GM12878 (cell line): ENCODE measurements around the gene THSD4. TPM values are rescaled to one million over a fixed set of nuclear protein-coding genes. Genes with fewer than 3 reads are reported as not detected.

ENCODE experiments used
- ATAC-seq: fragments of 200-7000 bp; cut with Tn5 transposase; 3 replicates; pipeline ENCODE4 v1.9.1; 2020; ENCODE audit warnings: mild to moderate bottlenecking, moderate library complexity
- BruUV-seq: library from RNA; stranded (reverse); fragments of 400-500 nt; replicated peaks from 2 replicates; lab custom pipeline; 2021; lab: Mats Ljungman, UMichigan
- CTCF ChIA-PET: fragments of 300-600 bp; sonication (Branson Sonifier 250); formaldehyde crosslinking; extraction: SDS; loops from one replicate; lab custom pipeline; 2021; ENCODE audit warnings: inconsistent platforms; lab: Yijun Ruan, JAX
- POLR2A ChIA-PET: fragments of 350-600 bp; formaldehyde crosslinking; extraction: SDS; loops from one replicate; lab custom pipeline; 2021; ENCODE audit warnings: inconsistent platforms; lab: Charles Lee
- RAD21 ChIA-PET: fragments of 300-600 bp; sonication (Branson Sonifier 250); formaldehyde crosslinking; loops from one replicate; lab custom pipeline; 2023; ENCODE audit warnings: antibody characterized with exemption; ENCODE audit not compliant: unreplicated experiment; lab: Charles Lee
- SMC1A ChIA-PET: fragments of 300-600 bp; sonication (Branson Sonifier 250); formaldehyde crosslinking; loops from one replicate; lab custom pipeline; 2023; ENCODE audit not compliant: unreplicated experiment, uncharacterized antibody; lab: Charles Lee
- DNase-seq: peaks from one replicate; pipeline ENCODE4 v3.0.0-alpha.2; 2011; ENCODE audit warnings: low read depth, low spot score
- FAIRE-seq: peaks from 3 replicates; lab custom pipeline; 2011; peaks lifted over from hg19 to GRCh38; lab: Jason Lieb, UNC
- H2AFZ ChIP-seq: 2 replicates; pipeline ENCODE4 v1.6.0; 2011; ENCODE audit warnings: low read depth, low read length, control low read depth; ENCODE audit not compliant: control insufficient read depth
- H3K27ac ChIP-seq: 2 replicates; pipeline ENCODE4 v1.5.1; 2011; ENCODE audit warnings: control low read depth; ENCODE audit not compliant: control insufficient read depth, insufficient read depth
- H3K27me3 ChIP-seq, 2 experiments: replicated peaks in 1 of 2; 2 replicates each; pipeline versions ENCODE4 v1.6.0 to v1.6.1; 2011; ENCODE audit warnings: low read length in 1 of 2; ENCODE audit not compliant: control insufficient read depth in 2 of 2, insufficient read depth in 2 of 2
- H3K36me3 ChIP-seq, 2 experiments: 2 replicates each; pipeline ENCODE4 v1.5.1; 2011; ENCODE audit warnings: low read length in 1 of 2; ENCODE audit not compliant: control insufficient read depth in 2 of 2, insufficient read depth in 2 of 2
- H3K4me1 ChIP-seq: 2 replicates; pipeline ENCODE4 v1.6.1; 2011; ENCODE audit warnings: mild to moderate bottlenecking, low read length, moderate library complexity, mixed read lengths; ENCODE audit not compliant: control insufficient read depth, insufficient read depth
- H3K4me2 ChIP-seq: 2 replicates; pipeline ENCODE4 v1.6.0; 2011; ENCODE audit warnings: control low read depth; ENCODE audit not compliant: control insufficient read depth, insufficient read depth
- H3K4me3 ChIP-seq: fragments of 200-600 bp; sonication (generic); 2 replicates; pipeline ENCODE4 v1.5.1; 2016
- H3K79me2 ChIP-seq: 2 replicates; pipeline ENCODE4 v1.6.0; 2011; ENCODE audit warnings: low read length; ENCODE audit not compliant: control insufficient read depth, insufficient read depth
- H3K9ac ChIP-seq: 2 replicates; pipeline ENCODE4 v1.8.0; 2011; ENCODE audit warnings: low read length, control low read depth, mixed read lengths; ENCODE audit not compliant: control insufficient read depth, insufficient read depth
- H3K9me3 ChIP-seq: replicated peaks from 3 replicates; pipeline ENCODE4 v1.5.1; 2011; ENCODE audit warnings: mild to moderate bottlenecking, low read length; ENCODE audit not compliant: control insufficient read depth, insufficient read depth
- H4K20me1 ChIP-seq: 2 replicates; pipeline ENCODE4 v1.6.0; 2011; ENCODE audit not compliant: control insufficient read depth, insufficient read depth
- BHLHE40 ChIP-seq, 2 experiments: fragments of 450-650 bp in 1 of 2; IDR thresholded peaks; 2 replicates each; pipeline ENCODE4 v1.6.1; 2011 to 2017; ENCODE audit warnings: low read depth in 2 of 2, borderline replicate concordance in 1 of 2, improper control_type of control experiment in 1 of 2, low read length in 1 of 2, mild to moderate bottlenecking in 1 of 2
- CBX5 ChIP-seq: sonication (generic); IDR thresholded peaks from 2 replicates; pipeline ENCODE4 v1.6.1; 2016; ENCODE audit warnings: low read depth, moderate library complexity, mild to moderate bottlenecking, inconsistent platforms
- FOXK2 ChIP-seq: fragments of 450-650 bp; IDR thresholded peaks from 2 replicates; pipeline ENCODE4 v1.6.1; 2017; ENCODE audit warnings: mild to moderate bottlenecking, moderate library complexity
- HDAC2 ChIP-seq: fragments of 200-600 bp; sonication (generic); IDR thresholded peaks from 2 replicates; pipeline ENCODE4 v1.6.1; 2017
- HSF1 ChIP-seq: fragments of 150-350 bp; IDR thresholded peaks from 2 replicates; pipeline ENCODE4 v1.6.1; 2014; ENCODE audit warnings: mild to moderate bottlenecking, low read depth, low read length
- MXI1 ChIP-seq: fragments of 150-350 bp; IDR thresholded peaks from 2 replicates; pipeline ENCODE4 v1.6.1; 2011; ENCODE audit warnings: low read depth, mild to moderate bottlenecking, inconsistent platforms, low read length, improper control_type of control experiment
- PAX5 ChIP-seq: IDR thresholded peaks from 2 replicates; pipeline ENCODE4 v1.6.1; 2011; ENCODE audit warnings: low read depth, low read length, borderline replicate concordance
- PAX8 ChIP-seq: fragments of 450-650 bp; IDR thresholded peaks from 2 replicates; pipeline ENCODE4 v1.6.1; 2017; ENCODE audit warnings: mild to moderate bottlenecking, moderate library complexity
- PKNOX1 ChIP-seq: fragments of 450-650 bp; IDR thresholded peaks from 2 replicates; pipeline ENCODE4 v1.6.1; 2016; ENCODE audit warnings: mild to moderate bottlenecking
- TAF1 ChIP-seq: IDR thresholded peaks from 2 replicates; pipeline ENCODE4 v1.6.1; 2011; ENCODE audit warnings: mild to moderate bottlenecking, low read depth, low read length, borderline replicate concordance
- TCF3 ChIP-seq: IDR thresholded peaks from 2 replicates; pipeline ENCODE4 v1.6.1; 2012; ENCODE audit warnings: low read depth, mild to moderate bottlenecking, low read length, borderline replicate concordance; ENCODE audit not compliant: insufficient read depth
- WGBS: methylation state at CpG from one replicate; pipeline ENCODE4 v1.1.6; 2016; ENCODE audit warnings: low lambda C conversion rate; ENCODE audit not compliant: insufficient replicate concordance, insufficient coverage; ENCODE audit errors: missing lambda C conversion rate; 5-methylcytosine and 5-hydroxymethylcytosine counted together
- in situ Hi-C: fragments of 300-500 bp; cut with MboI; formaldehyde crosslinking; loops from 9 replicates; pipeline ENCODE4 v1.14.3; 2018; ENCODE audit warnings: mixed read lengths
- intact Hi-C: fragments of 100-400 bp; cut with micrococcal nuclease; formaldehyde crosslinking; loops from one replicate; pipeline ENCODE4 v1.14.2; 2022; ENCODE audit not compliant: unreplicated experiment
- polyA plus RNA-seq, 11 experiments: library from polyadenylated mRNA; depleted of rRNA in 4 of 11; unstranded in 6 of 11; stranded (reverse) in 5 of 11; fragments of >200 nt; fragmentation: Nextera tagmentation in 4 of 11; fragmentation: Illumina TruSeq in 1 of 11; extraction: Ambion mirVana in 4 of 11; extraction: Trizol in 1 of 11; gene quantifications; 1 replicate in 1 of 11; 2 replicates in 10 of 11; pipeline versions ENCODE4 v1.2.1 to v1.2.3, GENCODE V29; 2011 to 2016; ENCODE audit warnings: inconsistent platforms in 2 of 11, missing spikeins in 2 of 11, low read depth in 1 of 11
- total RNA-seq, 4 experiments: library from RNA; depleted of rRNA in 3 of 4; stranded (reverse); fragments of >200 nt in 3 of 4; fragmentation: Illumina TruSeq in 1 of 4; extraction: Trizol in 1 of 4; gene quantifications; 2 replicates each; pipeline versions ENCODE4 v1.2.1 to v1.2.3, GENCODE V29; 2013 to 2021

THSD4 gene
- total and polyA plus RNA-seq, 10 of the 15 experiments (the other 5 are each of a cell fraction or from before 2014, with no cell fraction given) = 0.04 to 0.13 (median 0.05) TPM; not detected in 7

GRCh38 chr15:71437404-71437803 lies 322.1 kb downstream of the THSD4 start:
- 46% methylated on average over 3 of the region's 3 CpGs for WGBS
- no peaks in the 10 kb centered on the region for H4K20me1 ChIP-seq
- no peak overlapping the region for H3K27ac ChIP-seq
- ChIA-PET RAD21 (no interaction called here), SMC1A (no interaction called here), POLR2A (no interaction called here), CTCF (interaction anchor here (0.7 to 0.8 kb wide), 2 partner anchors 8 to 463 kb away, joined by 3 read pairs; no protein-coding TSS in a partner anchor)
- no peaks in the 10 kb centered on the region for H3K79me2 ChIP-seq
- no peak overlapping the region for H3K9ac ChIP-seq
- no peaks in the 10 kb centered on the region for H3K36me3 ChIP-seq
- no TSS peak for BruUV-seq
- in situ Hi-C loops = loop anchor here (25.0 kb wide), 2 partner anchors 325 to 475 kb away; partner anchors contain the start of gene THSD4
- H3K9me3 ChIP-seq = no peaks in the 10 kb centered on the region
- intact Hi-C loops = no loop called here
- H3K4me1 ChIP-seq = no peaks in the 10 kb centered on the region
- no peak overlapping the region for H3K4me3 ChIP-seq
- FAIRE-seq (no peak), ATAC-seq (no peak), DNase-seq (no peak)
- no peak overlapping the region for H3K4me2 ChIP-seq
- no peak overlapping the region for H2AFZ ChIP-seq
- TF ChIP-seq HDAC2 (no peak), PKNOX1 (no peak), TAF1 (no peak), HSF1 (no peak), MXI1 (no peak), FOXK2 (no peak), BHLHE40 (IDR thresholded peaks at IDR 0.05; ENCODE audit: borderline replicate concordance in 1 of 2, low read depth in 2 of 2, low read length in 1 of 2) (no peak), TCF3 (no peak), PAX8 (no peak), PAX5 (no peak), CBX5 (no peak)
- H3K27me3 ChIP-seq = no peaks in the 10 kb centered on the region; a peak in 1 of 4 replicates
